Colonic mucosa (tissue), 4 donors: ENCODE data around the gene POU6F1. TPM values are rescaled to one million over a fixed set of nuclear protein-coding genes. Genes with fewer than 3 reads are reported as not detected.

Experiments
- DNase-seq: peaks from one replicate; pipeline ENCODE4 v3.0.0-alpha.2; 2020
- H3K27ac ChIP-seq: fragments of 200-600 bp; one replicate; pipeline ENCODE4 v1.8.0; 2021
- H3K27me3 ChIP-seq: fragments of 200-600 bp; one replicate; pipeline ENCODE4 v1.8.0; 2021
- H3K36me3 ChIP-seq: fragments of 200-600 bp; one replicate; pipeline ENCODE4 v1.8.0; 2021
- H3K4me1 ChIP-seq: fragments of 200-600 bp; one replicate; pipeline ENCODE4 v1.8.0; 2021; ENCODE audit warnings: mild to moderate bottlenecking
- H3K4me3 ChIP-seq: fragments of 200-600 bp; one replicate; pipeline ENCODE4 v1.8.0; 2021
- H3K9ac ChIP-seq, 2 donors: one replicate each; pipeline ENCODE4 v1.7.0; 2013; ENCODE audit warnings: control low read depth in 2 of 2, low read depth in 2 of 2, low read length in 2 of 2
- H3K9me3 ChIP-seq: fragments of 200-600 bp; one replicate; pipeline ENCODE4 v1.8.0; 2021
- intact Hi-C: fragments of 100-400 bp; cut with DNase I; formaldehyde crosslinking; loops from one replicate; pipeline ENCODE4 v1.14.1; 2022
- total RNA-seq, 2 donors: library from RNA; stranded (reverse); fragmentation: NEBNext Ultra II Directional in 1 of 2; extraction: Animal tissue kit (Norgen Biotek cat#: 25700) in 1 of 2; gene quantifications; one replicate each; pipeline ENCODE4 v1.2.1, GENCODE V29; 2021
- TF ChIP-seq, protein P1 (sequence below): fragments of 200-600 bp; IDR thresholded peaks from one replicate; pipeline ENCODE4 v1.8.0; 2022; ENCODE audit warnings: antibody characterized with exemption, mild to moderate bottlenecking
- donor health status: healthy.
- donor health status: DM: no; HTN: no; CAD: no.
- donor health status: DM: no; HTN: no; CAD: no.

Gene POU6F1
- total RNA-seq, 2 donors from 2014 or later = 4.9 to 5.6 TPM

DNA sequence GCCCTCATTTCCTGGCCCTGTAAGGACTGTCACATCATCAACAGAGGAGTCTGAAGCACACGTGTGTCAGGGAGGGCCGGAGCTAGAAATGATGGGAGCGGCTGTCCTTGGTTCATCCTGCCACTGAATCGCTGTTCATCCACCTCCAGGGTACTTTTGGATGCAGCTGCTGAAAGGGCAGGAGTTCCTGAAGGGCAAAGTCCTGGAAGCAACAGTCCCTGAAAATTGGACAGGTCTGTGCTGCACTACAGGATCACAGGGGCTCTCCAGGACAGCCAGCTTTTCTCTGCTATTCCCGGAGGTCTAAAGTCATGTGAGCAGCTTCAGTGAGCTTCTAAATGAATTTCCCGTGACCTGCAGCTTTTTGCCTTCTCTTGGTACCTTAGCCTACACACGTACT is 17.7 kb downstream of the POU6F1 start:
- Histone ChIP-seq H3K27ac (no peak overlapping the region), H3K27me3 (no peaks in the 10 kb centered on the region), H3K4me3 (no peak overlapping the region), H3K36me3 (no peaks in the 10 kb centered on the region), H3K9me3 (no peaks in the 10 kb centered on the region), H3K9ac (no peak overlapping the region), H3K4me1 (no peaks in the 10 kb centered on the region)
- no peak for DNase-seq
- intact Hi-C loops = no loop called here
- TF ChIP-seq, protein P1, sequence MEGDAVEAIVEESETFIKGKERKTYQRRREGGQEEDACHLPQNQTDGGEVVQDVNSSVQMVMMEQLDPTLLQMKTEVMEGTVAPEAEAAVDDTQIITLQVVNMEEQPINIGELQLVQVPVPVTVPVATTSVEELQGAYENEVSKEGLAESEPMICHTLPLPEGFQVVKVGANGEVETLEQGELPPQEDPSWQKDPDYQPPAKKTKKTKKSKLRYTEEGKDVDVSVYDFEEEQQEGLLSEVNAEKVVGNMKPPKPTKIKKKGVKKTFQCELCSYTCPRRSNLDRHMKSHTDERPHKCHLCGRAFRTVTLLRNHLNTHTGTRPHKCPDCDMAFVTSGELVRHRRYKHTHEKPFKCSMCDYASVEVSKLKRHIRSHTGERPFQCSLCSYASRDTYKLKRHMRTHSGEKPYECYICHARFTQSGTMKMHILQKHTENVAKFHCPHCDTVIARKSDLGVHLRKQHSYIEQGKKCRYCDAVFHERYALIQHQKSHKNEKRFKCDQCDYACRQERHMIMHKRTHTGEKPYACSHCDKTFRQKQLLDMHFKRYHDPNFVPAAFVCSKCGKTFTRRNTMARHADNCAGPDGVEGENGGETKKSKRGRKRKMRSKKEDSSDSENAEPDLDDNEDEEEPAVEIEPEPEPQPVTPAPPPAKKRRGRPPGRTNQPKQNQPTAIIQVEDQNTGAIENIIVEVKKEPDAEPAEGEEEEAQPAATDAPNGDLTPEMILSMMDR = no peak

DNA sequence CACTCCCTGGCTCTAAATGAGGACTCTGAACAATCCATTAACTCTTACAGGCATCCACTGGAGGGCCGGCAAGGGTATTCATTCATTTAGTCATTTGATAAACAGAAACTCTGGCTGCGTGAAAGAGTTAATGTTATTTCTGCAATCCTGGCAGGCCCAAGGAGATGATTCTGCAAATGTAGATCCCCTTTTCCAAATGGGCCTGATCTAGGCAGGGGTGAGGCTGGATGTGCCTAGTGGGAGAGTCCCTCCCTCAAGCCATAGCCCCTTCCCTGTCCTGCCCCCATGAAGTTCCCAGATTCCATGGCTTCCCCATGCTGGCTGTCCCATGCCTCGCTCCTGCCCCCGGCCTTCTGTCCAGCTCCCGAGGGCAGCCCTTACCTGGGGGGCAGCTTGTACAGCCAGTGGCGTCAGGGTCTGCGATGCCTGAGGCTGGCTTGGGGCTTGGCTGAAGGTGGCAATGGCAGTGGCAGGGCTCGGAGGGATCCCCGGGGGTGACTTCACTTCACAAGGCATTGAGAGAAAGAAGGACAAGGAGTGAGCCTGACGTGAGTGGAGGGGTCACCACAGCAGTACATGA is 18.4 kb downstream of the POU6F1 start:
- intact Hi-C loops = no loop called here
- no peaks in the 10 kb centered on the region for H3K4me1 ChIP-seq
- H3K27me3 ChIP-seq = no peaks in the 10 kb centered on the region
- H3K9me3 ChIP-seq = no peaks in the 10 kb centered on the region
- H3K4me3 ChIP-seq = no peak overlapping the region
- TF ChIP-seq, protein P1 = no peak
- no peak for DNase-seq
- H3K27ac ChIP-seq = no peak overlapping the region
- H3K9ac ChIP-seq = no peak overlapping the region
- H3K36me3 ChIP-seq = no peaks in the 10 kb centered on the region

DNA sequence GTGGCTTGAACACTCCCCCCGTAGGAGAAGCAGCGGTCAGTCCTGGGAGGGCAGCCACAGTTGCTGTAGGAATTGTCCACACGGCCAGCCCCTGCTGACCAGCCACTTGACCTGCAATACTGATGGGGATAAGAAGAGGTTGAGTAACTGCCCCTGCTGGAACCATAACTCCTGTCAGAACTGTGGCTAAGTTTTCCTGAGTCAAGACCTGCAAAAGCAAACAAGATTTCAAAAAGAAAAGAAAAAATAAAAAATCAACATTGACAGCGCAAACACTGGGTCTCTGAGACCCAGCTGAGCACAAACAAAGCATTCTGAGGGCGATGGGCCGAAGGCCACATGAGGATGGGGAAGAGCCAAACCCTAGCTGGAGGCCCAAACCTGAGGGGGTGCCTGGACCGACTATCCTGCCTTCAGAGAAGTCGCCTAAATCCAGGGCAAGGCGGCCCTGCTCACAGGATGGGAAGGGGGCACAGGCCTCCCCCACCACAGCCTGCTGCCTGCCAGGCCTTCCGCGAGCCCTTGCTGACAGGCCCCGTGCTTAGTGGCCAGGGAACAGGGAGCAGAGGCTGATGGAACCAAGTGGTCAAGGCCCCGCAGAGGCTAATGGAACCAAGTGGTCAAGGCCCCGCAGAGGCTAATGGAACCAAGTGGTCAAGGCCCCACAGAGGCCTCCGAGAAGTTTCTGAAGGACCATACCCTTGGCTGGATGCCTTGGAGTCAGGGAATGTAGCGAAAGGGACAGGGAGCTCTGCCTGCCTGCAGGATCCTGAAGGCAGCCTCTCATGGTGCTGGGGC is 19.1 kb downstream of the POU6F1 start:
- no peak for DNase-seq
- Histone ChIP-seq H3K27me3 (no peaks in the 10 kb centered on the region), H3K4me3 (no peak overlapping the region), H3K9ac (no peak overlapping the region), H3K9me3 (no peaks in the 10 kb centered on the region), H3K36me3 (no peaks in the 10 kb centered on the region), H3K27ac (no peak overlapping the region), H3K4me1 (no peaks in the 10 kb centered on the region)
- intact Hi-C loops = no loop called here
- TF ChIP-seq, protein P1 = no peak

DNA sequence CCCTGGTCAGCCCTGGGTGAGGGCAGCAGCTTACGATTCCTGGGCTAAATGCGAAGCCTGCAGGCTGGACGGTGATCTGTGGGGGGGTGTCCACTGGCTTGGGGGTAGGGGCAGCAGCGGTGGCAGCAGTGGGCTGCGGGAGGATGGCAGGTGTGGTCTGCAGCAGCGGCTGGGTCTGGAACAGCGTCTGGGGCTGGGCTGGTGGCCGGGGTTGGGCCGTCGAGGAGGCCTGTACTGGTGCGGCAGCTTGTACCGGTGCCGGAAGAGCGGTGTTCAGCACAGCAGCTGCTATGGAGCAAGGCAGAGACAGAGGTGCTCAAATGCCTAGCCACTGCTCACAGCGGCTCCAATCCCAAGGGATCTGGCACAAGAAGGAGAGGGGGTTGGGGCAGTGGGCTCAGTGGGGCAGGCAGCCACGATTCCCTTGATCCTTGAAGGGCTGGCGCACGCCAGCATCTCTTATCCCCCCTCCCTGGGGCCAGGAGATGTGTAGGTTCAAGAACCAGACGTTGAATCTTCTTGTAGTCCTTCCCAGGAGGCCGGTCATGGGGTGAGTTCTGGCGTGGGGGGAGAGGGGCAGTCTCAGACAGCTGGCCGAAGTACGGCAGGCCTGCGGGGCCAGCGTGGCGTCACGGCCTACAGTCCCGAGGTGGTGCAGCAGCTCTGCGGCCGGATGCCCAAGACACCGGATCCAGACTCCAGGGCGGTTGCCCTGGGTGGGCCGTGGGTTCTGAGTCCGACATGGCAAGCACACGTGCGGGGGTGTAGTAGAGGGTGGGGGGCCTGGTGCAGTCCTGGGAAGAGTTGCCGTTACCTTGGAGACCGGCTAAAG is 19.9 kb downstream of the POU6F1 start:
- intact Hi-C loops = no loop called here
- DNase-seq = no peak
- TF ChIP-seq, protein P1 = no peak
- H3K27me3 ChIP-seq = no peaks in the 10 kb centered on the region
- no peaks in the 10 kb centered on the region for H3K4me1 ChIP-seq
- H3K4me3 ChIP-seq = no peak overlapping the region
- H3K9ac ChIP-seq = no peak overlapping the region
- H3K36me3 ChIP-seq = no peaks in the 10 kb centered on the region
- H3K27ac ChIP-seq = no peak overlapping the region
- H3K9me3 ChIP-seq = no peaks in the 10 kb centered on the region

DNA sequence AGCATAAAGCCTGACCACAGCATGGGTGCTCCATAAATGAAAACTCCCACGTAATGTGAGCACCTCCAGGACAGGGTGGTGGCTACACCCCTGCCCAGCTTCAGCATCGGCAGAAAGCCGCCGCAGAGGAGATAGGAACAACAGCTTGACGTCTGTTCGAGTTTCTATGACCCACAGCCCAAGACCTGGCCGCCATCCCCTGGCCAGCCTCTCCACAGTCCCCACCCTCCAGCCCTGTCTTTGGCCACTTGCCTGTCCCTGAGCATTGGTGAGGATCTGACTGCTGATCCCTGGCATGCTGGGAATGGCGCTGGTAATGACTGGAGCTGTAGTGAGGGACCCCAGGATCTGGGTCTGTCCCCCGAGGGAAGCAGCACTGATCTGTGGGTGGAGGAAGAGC is 21.3 kb downstream of the POU6F1 start:
- no peaks in the 10 kb centered on the region for H3K36me3 ChIP-seq
- no peak for DNase-seq
- TF ChIP-seq, protein P1 = no peak

More for the DNA sequence above, 21.3 kb downstream of the POU6F1 start:
- H3K4me1 ChIP-seq = no peaks in the 10 kb centered on the region
- H3K27me3 ChIP-seq = no peaks in the 10 kb centered on the region
- H3K27ac ChIP-seq = no peak overlapping the region
- H3K9ac ChIP-seq = no peak overlapping the region
- H3K4me3 ChIP-seq = no peak overlapping the region
- intact Hi-C loops = no loop called here
- H3K9me3 ChIP-seq = no peaks in the 10 kb centered on the region
